ENCODE data around the gene PCNT.
"Not testable (repeated sequence)": the region's sequence is repeated elsewhere in the genome, so short reads cannot be mapped to it uniquely, and the experiment has no call there.

Gene PCNT

GRCh38 chr21:46425041-46425440 lies 101.1 kb downstream of the PCNT start:
- no peak for FAIRE-seq

GRCh38 chr21:46425571-46425970 lies 101.6 kb downstream of the PCNT start:
- DNase-seq (ENCODE audit: low spot score) (no peak), FAIRE-seq (no peak)

More at GRCh38 chr21:46425041-46425440, 101.1 kb downstream of the PCNT start:
- no peak for DNase-seq (ENCODE audit: low spot score)

- FAIRE-seq: no peak
- DNase-seq (ENCODE audit: low spot score): no peak
Measured at GRCh38 chr21:46426313-46427046, 102.5 kb downstream of the PCNT start.

- DNase-seq (ENCODE audit: low spot score) (no peak), FAIRE-seq (no peak)
Measured at GRCh38 chr21:46427516-46427915, 103.6 kb downstream of the PCNT start.

GRCh38 chr21:46428286-46428685 lies 104.3 kb downstream of the PCNT start:
- FAIRE-seq (no peak), DNase-seq (ENCODE audit: low spot score) (no peak)

- no peak for DNase-seq (ENCODE audit: low spot score)
- FAIRE-seq: no peak
Measured at GRCh38 chr21:46428987-46429710, 105.2 kb downstream of the PCNT start.

GRCh38 chr21:46429754-46430681 lies 106.1 kb downstream of the PCNT start:
- FAIRE-seq (no peak), DNase-seq (ENCODE audit: low spot score) (no peak)

GRCh38 chr21:46431448-46431847 lies 107.5 kb downstream of the PCNT start:
- DNase-seq (ENCODE audit: low spot score) (no peak), FAIRE-seq (no peak)

- DNase-seq (ENCODE audit: low spot score) (no peak), FAIRE-seq (no peak)
Measured at GRCh38 chr21:46431884-46432488, 108.0 kb downstream of the PCNT start.

- not testable (repeated sequence) for DNase-seq (ENCODE audit: low spot score); FAIRE-seq
Measured at GRCh38 chr21:46433116-46433515, 109.2 kb downstream of the PCNT start.

- no peak for FAIRE-seq
- no peak for DNase-seq (ENCODE audit: low spot score)
Measured at GRCh38 chr21:46434322-46434958, 110.5 kb downstream of the PCNT start.

GRCh38 chr21:46435786-46436227 lies 111.9 kb downstream of the PCNT start:
- FAIRE-seq (no peak), DNase-seq (ENCODE audit: low spot score) (no peak)

- FAIRE-seq (no peak), DNase-seq (ENCODE audit: low spot score) (no peak)
Measured at GRCh38 chr21:46436621-46437020, 112.7 kb downstream of the PCNT start.

- FAIRE-seq (no peak), DNase-seq (ENCODE audit: low spot score) (no peak)
Measured at GRCh38 chr21:46437096-46437498, 113.1 kb downstream of the PCNT start.

- DNase-seq (ENCODE audit: low spot score) (no peak), FAIRE-seq (no peak)
Measured at GRCh38 chr21:46437511-46437910, 113.6 kb downstream of the PCNT start.

- FAIRE-seq (no peak), DNase-seq (ENCODE audit: low spot score) (no peak)
Measured at GRCh38 chr21:46438241-46438640, 114.3 kb downstream of the PCNT start.

- no peak for FAIRE-seq
- DNase-seq (ENCODE audit: low spot score): no peak
Measured at GRCh38 chr21:46439906-46440305, 116.0 kb downstream of the PCNT start.

- DNase-seq (ENCODE audit: low spot score): no peak
- FAIRE-seq: no peak
Measured at GRCh38 chr21:46441331-46441730, 117.4 kb downstream of the PCNT start.

- no peak for DNase-seq (ENCODE audit: low spot score)
- no peak for FAIRE-seq
Measured at GRCh38 chr21:46441961-46442498, 118.1 kb downstream of the PCNT start.

- DNase-seq (ENCODE audit: low spot score) (no peak), FAIRE-seq (no peak)
Measured at GRCh38 chr21:46442938-46443337, 119.0 kb downstream of the PCNT start.
